KMS-11 (cell line): ENCODE results near the gene MED16.

Source experiments
- H2AFZ ChIP-seq: fragments of 200-600 bp; sonication (generic); 2 replicates; pipeline ENCODE4 v1.6.1; 2016; ENCODE audit warnings: antibody characterized with exemption, mixed run types, low read depth
- H3K27ac ChIP-seq: fragments of 200-600 bp; sonication (generic); 2 replicates; pipeline ENCODE4 v1.6.1; 2016; ENCODE audit warnings: mild to moderate bottlenecking, mixed run types
- H3K27me3 ChIP-seq: fragments of 200-600 bp; sonication (generic); 2 replicates; pipeline ENCODE4 v1.6.1; 2017; ENCODE audit warnings: mild to moderate bottlenecking, low read depth, mixed run types, moderate library complexity; ENCODE audit not compliant: insufficient read depth
- H3K36me3 ChIP-seq: fragments of 200-600 bp; sonication (generic); 2 replicates; pipeline ENCODE4 v1.6.1; 2017; ENCODE audit warnings: mild to moderate bottlenecking, mixed run types; ENCODE audit not compliant: insufficient read depth
- H3K4me1 ChIP-seq: fragments of 200-600 bp; sonication (generic); 2 replicates; pipeline ENCODE4 v1.6.1; 2016; ENCODE audit warnings: mild to moderate bottlenecking, low read depth, mixed run types; ENCODE audit not compliant: poor library complexity, severe bottlenecking
- H3K4me2 ChIP-seq: fragments of 200-600 bp; sonication (generic); 2 replicates; pipeline ENCODE4 v1.7.0; 2016; ENCODE audit warnings: mild to moderate bottlenecking, mixed run types
- H3K4me3 ChIP-seq: fragments of 200-600 bp; sonication (generic); IDR thresholded peaks from 2 replicates; pipeline ENCODE4 v1.6.1; 2017; ENCODE audit warnings: low read depth, low read length, mixed read lengths; ENCODE audit not compliant: insufficient read depth
- H3K79me2 ChIP-seq: fragments of 200-600 bp; sonication (generic); 2 replicates; pipeline ENCODE4 v1.6.1; 2016; ENCODE audit warnings: low read depth, mixed run types; ENCODE audit not compliant: insufficient read depth
- H3K9ac ChIP-seq: fragments of 200-600 bp; sonication (generic); 2 replicates; pipeline ENCODE4 v1.6.1; 2016; ENCODE audit warnings: mild to moderate bottlenecking, mixed run types
- H4K20me1 ChIP-seq: fragments of 200-600 bp; sonication (generic); 2 replicates; pipeline ENCODE4 v1.6.1; 2016; ENCODE audit warnings: mild to moderate bottlenecking, mixed run types; ENCODE audit not compliant: insufficient read depth
- CTCF ChIP-seq: fragments of 200-600 bp; sonication (generic); conservative IDR thresholded peaks from 2 replicates; pipeline ENCODE4 v1.6.1; 2017; ENCODE audit warnings: low read depth, mild to moderate bottlenecking, antibody characterized with exemption, low read length, moderate library complexity, mixed read lengths

Gene MED16

GRCh38 chr19:884420-885211 lies 8.4 kb downstream of the MED16 start:
- H3K27me3 ChIP-seq = no peaks in the 10 kb centered on the region
- no peak overlapping the region for H3K27ac ChIP-seq
- no peak overlapping the region for H3K9ac ChIP-seq
- no peak overlapping the region for H2AFZ ChIP-seq
- no peak overlapping the region for H3K4me2 ChIP-seq
- H3K79me2 ChIP-seq = no peaks in the 10 kb centered on the region
- H3K4me1 ChIP-seq = no peaks in the 10 kb centered on the region
- no peaks in the 10 kb centered on the region for H4K20me1 ChIP-seq
- no peaks in the 10 kb centered on the region for H3K36me3 ChIP-seq
- no peak for TF ChIP-seq CTCF
- H3K4me3 ChIP-seq = no peak overlapping the region

- H3K4me3 ChIP-seq = no peak overlapping the region
- no peak overlapping the region for H3K4me2 ChIP-seq
Observed at GRCh38 chr19:883661-884211, 9.3 kb downstream of the MED16 start.

GRCh38 chr19:882871-883497 lies 10.0 kb downstream of the MED16 start:
- TF ChIP-seq CTCF = no peak
- H3K9ac ChIP-seq = no peak overlapping the region
- no peaks in the 10 kb centered on the region for H3K4me1 ChIP-seq
- no peak overlapping the region for H2AFZ ChIP-seq
- H3K79me2 ChIP-seq = no peaks in the 10 kb centered on the region
- H3K36me3 ChIP-seq = no peaks in the 10 kb centered on the region
- no peak overlapping the region for H3K4me2 ChIP-seq
- H3K4me3 ChIP-seq = no peak overlapping the region
- H3K27ac ChIP-seq = no peak overlapping the region
- H4K20me1 ChIP-seq = no peaks in the 10 kb centered on the region
- no peaks in the 10 kb centered on the region for H3K27me3 ChIP-seq

More at GRCh38 chr19:883661-884211, 9.3 kb downstream of the MED16 start:
- Histone ChIP-seq H3K27ac (no peak overlapping the region), H3K79me2 (no peaks in the 10 kb centered on the region), H4K20me1 (no peaks in the 10 kb centered on the region), H3K27me3 (no peaks in the 10 kb centered on the region), H3K4me1 (no peaks in the 10 kb centered on the region), H2AFZ (no peak overlapping the region), H3K9ac (no peak overlapping the region), H3K36me3 (no peaks in the 10 kb centered on the region)
- no peak for TF ChIP-seq CTCF

GRCh38 chr19:881385-882071 lies 11.5 kb downstream of the MED16 start:
- H3K4me2 ChIP-seq = no peak overlapping the region
- no peaks in the 10 kb centered on the region for H3K4me1 ChIP-seq
- H3K27ac ChIP-seq = no peak overlapping the region
- TF ChIP-seq CTCF = no peak
- no peak overlapping the region for H3K9ac ChIP-seq
- no peaks in the 10 kb centered on the region for H3K36me3 ChIP-seq
- H3K27me3 ChIP-seq = no peaks in the 10 kb centered on the region
- no peaks in the 10 kb centered on the region for H4K20me1 ChIP-seq
- no peak overlapping the region for H3K4me3 ChIP-seq
- no peaks in the 10 kb centered on the region for H3K79me2 ChIP-seq
- no peak overlapping the region for H2AFZ ChIP-seq
